HG02981 (cell line): ENCODE results near the gene OTC.
A peak's percentile ranks its signal among the peaks of the same experiment; 100 is the strongest.

ENCODE experiments used
- ATAC-seq: cut with Tn5 transposase; IDR thresholded peaks from one replicate; pipeline ENCODE4 v1.9.1; 2021; ENCODE audit warnings: mild to moderate bottlenecking, moderate library complexity; ENCODE audit not compliant: unreplicated experiment

The OTC gene

GRCh38 chrX:38352362-38352761, at the start of gene OTC:
OTC (plus strand) TSS chrX:38352604; CDS start chrX:38352697, 93 bp downstream.
- no peak for ATAC-seq

- ATAC-seq: no peak
Observed at GRCh38 chrX:38304010-38304409, 48.4 kb upstream of the OTC start.

- ATAC-seq: no peak
Observed at GRCh38 chrX:38305971-38306370, 46.4 kb upstream of the OTC start.

- ATAC-seq: no peak
Observed at GRCh38 chrX:38311743-38312142, 40.7 kb upstream of the OTC start.

GRCh38 chrX:38312436-38312835, 40.0 kb upstream of the OTC start:
- no peak for ATAC-seq

GRCh38 chrX:38313190-38313589, 39.2 kb upstream of the OTC start:
- no peak for ATAC-seq

GRCh38 chrX:38315186-38315585, 37.2 kb upstream of the OTC start:
- no peak for ATAC-seq

GRCh38 chrX:38318196-38318595, 34.2 kb upstream of the OTC start:
- ATAC-seq: no peak

- no peak for ATAC-seq
Observed at GRCh38 chrX:38318606-38319005, 33.8 kb upstream of the OTC start.

- ATAC-seq: no peak
Observed at GRCh38 chrX:38320819-38321218, 31.6 kb upstream of the OTC start.

GRCh38 chrX:38326086-38326485, 26.3 kb upstream of the OTC start:
- no peak for ATAC-seq

GRCh38 chrX:38327007-38327774, 25.2 kb upstream of the OTC start, which contains the start of gene RPGR:
RPGR (minus strand) TSS chrX:38327509; CDS start chrX:38327367, 142 bp downstream.
- ATAC-seq: peak; percentile 93

- ATAC-seq: peak; percentile 2
Observed at GRCh38 chrX:38327775-38328081, 24.7 kb upstream of the OTC start.

GRCh38 chrX:38332505-38332904, 19.9 kb upstream of the OTC start:
- ATAC-seq: peak; percentile 59

- no peak for ATAC-seq
Observed at GRCh38 chrX:38335382-38335781, 17.0 kb upstream of the OTC start.

GRCh38 chrX:38336538-38337240, 15.7 kb upstream of the OTC start:
- ATAC-seq: no peak

- ATAC-seq: no peak
Observed at GRCh38 chrX:38341442-38341841, 11.0 kb upstream of the OTC start.

- no peak for ATAC-seq
Observed at GRCh38 chrX:38342853-38343778, 9.3 kb upstream of the OTC start.

- no peak for ATAC-seq
Observed at GRCh38 chrX:38346150-38346549, 6.3 kb upstream of the OTC start.

GRCh38 chrX:38347136-38347535, 5.3 kb upstream of the OTC start:
- ATAC-seq: peak; percentile 67

- ATAC-seq: no peak
Observed at GRCh38 chrX:38351346-38351745, 1.1 kb upstream of the OTC start.
